Measurements from ENCODE around the gene ST6GALNAC6.

The ST6GALNAC6 gene

DNA sequence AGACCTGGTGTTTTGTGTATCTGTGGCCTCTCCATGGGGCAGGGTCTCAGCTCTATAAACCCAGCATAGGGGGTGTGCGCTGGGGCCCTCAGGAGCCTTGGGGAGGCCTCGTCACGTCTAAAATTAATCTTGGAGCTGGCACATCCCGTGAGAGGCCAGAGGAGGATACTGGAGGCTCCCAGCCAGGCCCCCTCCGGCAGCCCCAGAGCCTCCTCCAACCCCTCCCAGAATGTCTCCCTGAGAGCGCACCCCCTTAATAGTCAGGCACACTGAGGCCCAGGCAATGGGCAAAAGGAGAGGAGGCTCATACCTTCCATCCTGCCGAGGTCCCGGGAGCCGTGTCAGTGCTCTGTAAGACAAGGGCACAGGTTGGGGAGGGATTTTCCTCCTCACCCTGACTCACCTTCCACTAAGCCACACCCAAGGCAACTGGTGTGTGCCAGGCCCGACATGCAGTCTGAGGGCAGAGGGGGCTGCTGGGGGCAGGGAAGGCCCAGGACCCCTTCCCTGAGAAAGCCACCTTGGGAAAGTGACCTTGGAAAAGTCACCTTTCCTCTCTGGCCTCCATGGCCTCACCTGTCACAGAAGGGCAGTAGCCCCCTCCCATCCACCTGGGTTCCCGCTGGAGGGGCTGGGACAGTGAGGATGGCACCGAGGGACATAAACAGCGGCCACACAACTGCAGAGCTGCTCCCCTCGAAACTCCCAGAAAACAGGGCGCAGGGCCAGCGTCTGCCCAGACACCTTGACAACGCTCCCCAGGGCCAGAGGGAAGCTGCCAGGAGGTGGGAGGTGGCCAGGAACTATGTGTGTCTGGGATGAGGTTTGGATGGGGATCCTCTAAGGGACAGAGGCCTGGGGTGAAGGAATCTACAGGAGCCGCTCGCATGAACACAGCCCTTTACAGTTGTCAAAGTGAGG is 24.8 kb downstream of the ST6GALNAC6 start:
- no peaks in the 10 kb centered on the region for H3K36me3 ChIP-seq (ENCODE audit: insufficient read depth, low read length)
- no peaks in the 10 kb centered on the region for H3F3A ChIP-seq (ENCODE audit: low read depth)
- no peaks in the 10 kb centered on the region for H4K20me1 ChIP-seq (ENCODE audit: insufficient read depth, low read length, poor library complexity, severe bottlenecking)
- H3K4me2 ChIP-seq (ENCODE audit: low read depth, low read length, poor library complexity, severe bottlenecking), result no peak overlapping the region
- H3K9me3 ChIP-seq (ENCODE audit: insufficient read depth, low read depth, low read length), result no peaks in the 10 kb centered on the region
- H3K4me1 ChIP-seq (ENCODE audit: insufficient read depth, low read length, poor library complexity, severe bottlenecking), result no peaks in the 10 kb centered on the region
- TF ChIP-seq, protein P1, sequence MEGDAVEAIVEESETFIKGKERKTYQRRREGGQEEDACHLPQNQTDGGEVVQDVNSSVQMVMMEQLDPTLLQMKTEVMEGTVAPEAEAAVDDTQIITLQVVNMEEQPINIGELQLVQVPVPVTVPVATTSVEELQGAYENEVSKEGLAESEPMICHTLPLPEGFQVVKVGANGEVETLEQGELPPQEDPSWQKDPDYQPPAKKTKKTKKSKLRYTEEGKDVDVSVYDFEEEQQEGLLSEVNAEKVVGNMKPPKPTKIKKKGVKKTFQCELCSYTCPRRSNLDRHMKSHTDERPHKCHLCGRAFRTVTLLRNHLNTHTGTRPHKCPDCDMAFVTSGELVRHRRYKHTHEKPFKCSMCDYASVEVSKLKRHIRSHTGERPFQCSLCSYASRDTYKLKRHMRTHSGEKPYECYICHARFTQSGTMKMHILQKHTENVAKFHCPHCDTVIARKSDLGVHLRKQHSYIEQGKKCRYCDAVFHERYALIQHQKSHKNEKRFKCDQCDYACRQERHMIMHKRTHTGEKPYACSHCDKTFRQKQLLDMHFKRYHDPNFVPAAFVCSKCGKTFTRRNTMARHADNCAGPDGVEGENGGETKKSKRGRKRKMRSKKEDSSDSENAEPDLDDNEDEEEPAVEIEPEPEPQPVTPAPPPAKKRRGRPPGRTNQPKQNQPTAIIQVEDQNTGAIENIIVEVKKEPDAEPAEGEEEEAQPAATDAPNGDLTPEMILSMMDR (conservative IDR thresholded peaks at IDR 0.05; ENCODE audit: low read length), result no peak
- TF ChIP-seq EZH2phosphoT487 (IDR thresholded peaks at IDR 0.05; ENCODE audit: borderline replicate concordance), result no peak
- no peak overlapping the region for H3K9ac ChIP-seq (ENCODE audit: low read depth, low read length, poor library complexity, severe bottlenecking)
- no peaks in the 10 kb centered on the region for H3K27me3 ChIP-seq (ENCODE audit: insufficient read depth, low read length, poor library complexity, severe bottlenecking)
- H3K79me2 ChIP-seq (ENCODE audit: insufficient read depth, low read length), result no peaks in the 10 kb centered on the region
- H2AFZ ChIP-seq (ENCODE audit: low read length), result no peak overlapping the region
- H3K4me3 ChIP-seq (ENCODE audit: low read length, poor library complexity, severe bottlenecking), result no peak overlapping the region
- H3K9me2 ChIP-seq (replicated peaks; ENCODE audit: low read depth, low read length), result no peaks in the 10 kb centered on the region

DNA sequence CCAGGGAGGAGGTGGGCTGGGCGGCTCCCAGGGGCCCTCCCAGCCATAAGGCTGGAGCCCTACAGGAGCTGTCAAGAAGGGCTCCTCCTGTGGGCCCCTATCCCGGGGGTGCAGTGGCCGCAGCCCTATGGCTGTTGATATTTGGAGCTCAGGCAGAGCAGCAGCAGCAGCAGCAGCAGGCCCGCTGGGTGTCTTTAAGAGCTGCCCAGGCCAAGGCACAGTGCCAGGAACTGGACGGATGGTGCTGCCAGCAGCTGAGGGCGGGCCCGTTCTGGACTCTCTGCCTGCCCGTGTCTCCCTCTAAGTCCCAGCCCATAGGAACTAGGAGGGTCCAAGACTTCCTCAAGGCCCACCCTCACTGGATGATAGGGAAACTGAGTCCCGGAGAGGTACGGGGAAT is 25.5 kb downstream of the ST6GALNAC6 start:
- H3K79me2 ChIP-seq (ENCODE audit: insufficient read depth, low read length), result no peaks in the 10 kb centered on the region
- no peaks in the 10 kb centered on the region for H3K36me3 ChIP-seq (ENCODE audit: insufficient read depth, low read length)
- no peaks in the 10 kb centered on the region for H4K20me1 ChIP-seq (ENCODE audit: insufficient read depth, low read length, poor library complexity, severe bottlenecking)
- no peak overlapping the region for H3K9ac ChIP-seq (ENCODE audit: low read depth, low read length, poor library complexity, severe bottlenecking)
- no peak overlapping the region for H3K4me2 ChIP-seq (ENCODE audit: low read depth, low read length, poor library complexity, severe bottlenecking)
- H3K9me2 ChIP-seq (replicated peaks; ENCODE audit: low read depth, low read length), result no peaks in the 10 kb centered on the region
- no peak overlapping the region for H2AFZ ChIP-seq (ENCODE audit: low read length)
- H3K27me3 ChIP-seq (ENCODE audit: insufficient read depth, low read length, poor library complexity, severe bottlenecking), result no peaks in the 10 kb centered on the region
- H3F3A ChIP-seq (ENCODE audit: low read depth), result no peaks in the 10 kb centered on the region
- TF ChIP-seq EZH2phosphoT487 (IDR thresholded peaks at IDR 0.05; ENCODE audit: borderline replicate concordance), result no peak
- TF ChIP-seq, protein P1 (conservative IDR thresholded peaks at IDR 0.05; ENCODE audit: low read length), result no peak
- H3K4me3 ChIP-seq (ENCODE audit: low read length, poor library complexity, severe bottlenecking), result no peak overlapping the region
- no peaks in the 10 kb centered on the region for H3K9me3 ChIP-seq (ENCODE audit: insufficient read depth, low read depth, low read length)
- no peaks in the 10 kb centered on the region for H3K4me1 ChIP-seq (ENCODE audit: insufficient read depth, low read length, poor library complexity, severe bottlenecking)

DNA sequence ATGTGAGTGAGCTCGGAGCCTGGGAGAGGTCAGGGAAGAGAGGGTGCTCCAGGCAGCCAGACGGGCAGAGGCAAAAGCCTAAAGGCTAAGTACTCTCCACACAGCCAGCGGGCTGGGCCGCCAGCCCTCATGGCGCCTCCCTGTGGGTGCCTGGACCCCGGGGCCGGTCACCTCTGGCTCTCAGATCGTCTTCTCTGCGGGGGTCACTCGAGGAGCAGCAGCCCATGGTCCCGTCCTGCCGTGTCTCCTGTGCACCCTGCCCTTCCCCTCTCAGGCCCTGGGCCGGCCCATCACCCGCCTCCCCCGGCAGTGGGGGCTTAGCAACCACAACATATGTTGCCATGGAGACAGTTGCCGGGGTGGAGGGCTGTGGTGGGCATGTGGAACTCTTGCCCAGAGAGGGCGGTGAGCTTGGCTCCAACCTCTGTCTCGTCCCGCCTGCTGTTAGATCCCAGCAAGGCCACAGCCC is 26.1 kb downstream of the ST6GALNAC6 start:
- Histone ChIP-seq H2AFZ (ENCODE audit: low read length) (no peak overlapping the region), H3F3A (ENCODE audit: low read depth) (no peaks in the 10 kb centered on the region), H3K9ac (ENCODE audit: low read depth, low read length, poor library complexity, severe bottlenecking) (no peak overlapping the region), H3K4me1 (ENCODE audit: insufficient read depth, low read length, poor library complexity, severe bottlenecking) (no peaks in the 10 kb centered on the region), H3K4me2 (ENCODE audit: low read depth, low read length, poor library complexity, severe bottlenecking) (no peak overlapping the region), H3K79me2 (ENCODE audit: insufficient read depth, low read length) (no peaks in the 10 kb centered on the region), H3K9me3 (ENCODE audit: insufficient read depth, low read depth, low read length) (no peaks in the 10 kb centered on the region), H4K20me1 (ENCODE audit: insufficient read depth, low read length, poor library complexity, severe bottlenecking) (no peaks in the 10 kb centered on the region), H3K9me2 (replicated peaks; ENCODE audit: low read depth, low read length) (no peaks in the 10 kb centered on the region), H3K27me3 (ENCODE audit: insufficient read depth, low read length, poor library complexity, severe bottlenecking) (no peaks in the 10 kb centered on the region), H3K36me3 (ENCODE audit: insufficient read depth, low read length) (no peaks in the 10 kb centered on the region), H3K4me3 (ENCODE audit: low read length, poor library complexity, severe bottlenecking) (no peak overlapping the region)
- TF ChIP-seq, protein P1 (conservative IDR thresholded peaks at IDR 0.05; ENCODE audit: low read length), result no peak
- TF ChIP-seq EZH2phosphoT487 (IDR thresholded peaks at IDR 0.05; ENCODE audit: borderline replicate concordance), result no peak

Measured in Loucy (cell line).